Right lobe of liver (tissue), 4 donors: ENCODE data around the gene ERVMER34-1.

Experiments
- POLR2A ChIP-seq: fragments of 450-650 bp; IDR thresholded peaks from one replicate; pipeline ENCODE4 v1.6.1; 2017; ENCODE audit warnings: antibody characterized with exemption, mild to moderate bottlenecking
- TF ChIP-seq, protein P1 (sequence below), 4 donors: fragments of 200-600 bp in 3 of 4; fragments of 450-650 bp in 1 of 4; IDR thresholded peaks; one replicate each; pipeline versions ENCODE4 v1.5.1 to v1.8.0; 2016 to 2022; ENCODE audit warnings: antibody characterized with exemption in 4 of 4, mild to moderate bottlenecking in 2 of 4
- donor health status: DM: no; HTN: no; CAD: no.
- donor health status: DM: no; HTN: no; CAD: no.
- donor health status: DM: no; HTN: yes; CAD: no.

DNA sequence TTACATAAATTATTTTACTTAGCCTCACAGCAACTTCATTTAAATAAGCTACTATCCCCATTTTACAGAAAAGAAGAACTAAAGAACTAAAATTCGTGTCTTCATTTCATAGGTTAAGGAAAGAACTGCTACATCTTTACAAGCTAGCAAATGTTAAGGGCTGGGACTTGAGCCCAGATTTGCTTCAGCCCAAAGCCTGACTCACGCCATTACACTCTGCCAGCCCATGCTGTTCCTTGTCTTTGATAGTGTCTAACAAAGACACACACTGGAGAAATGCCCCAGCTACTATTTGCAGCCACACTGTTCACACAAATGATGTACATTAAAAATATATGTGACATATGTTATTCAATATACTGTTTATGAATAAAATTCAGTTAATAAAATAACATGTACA is 29.0 kb upstream of the ERVMER34-1 start:
- TF ChIP-seq, protein P1, sequence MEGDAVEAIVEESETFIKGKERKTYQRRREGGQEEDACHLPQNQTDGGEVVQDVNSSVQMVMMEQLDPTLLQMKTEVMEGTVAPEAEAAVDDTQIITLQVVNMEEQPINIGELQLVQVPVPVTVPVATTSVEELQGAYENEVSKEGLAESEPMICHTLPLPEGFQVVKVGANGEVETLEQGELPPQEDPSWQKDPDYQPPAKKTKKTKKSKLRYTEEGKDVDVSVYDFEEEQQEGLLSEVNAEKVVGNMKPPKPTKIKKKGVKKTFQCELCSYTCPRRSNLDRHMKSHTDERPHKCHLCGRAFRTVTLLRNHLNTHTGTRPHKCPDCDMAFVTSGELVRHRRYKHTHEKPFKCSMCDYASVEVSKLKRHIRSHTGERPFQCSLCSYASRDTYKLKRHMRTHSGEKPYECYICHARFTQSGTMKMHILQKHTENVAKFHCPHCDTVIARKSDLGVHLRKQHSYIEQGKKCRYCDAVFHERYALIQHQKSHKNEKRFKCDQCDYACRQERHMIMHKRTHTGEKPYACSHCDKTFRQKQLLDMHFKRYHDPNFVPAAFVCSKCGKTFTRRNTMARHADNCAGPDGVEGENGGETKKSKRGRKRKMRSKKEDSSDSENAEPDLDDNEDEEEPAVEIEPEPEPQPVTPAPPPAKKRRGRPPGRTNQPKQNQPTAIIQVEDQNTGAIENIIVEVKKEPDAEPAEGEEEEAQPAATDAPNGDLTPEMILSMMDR (IDR thresholded peaks at IDR 0.05) = no peak
- no peak for TF ChIP-seq POLR2A
